GM19351 (cell line): Measurements from ENCODE around the gene FRMD4A.

ENCODE experiments used
- ATAC-seq: cut with Tn5 transposase; IDR thresholded peaks from one replicate; pipeline ENCODE4 v1.9.1; 2021; ENCODE audit warnings: mild to moderate bottlenecking, moderate library complexity; ENCODE audit not compliant: unreplicated experiment

Gene FRMD4A

DNA sequence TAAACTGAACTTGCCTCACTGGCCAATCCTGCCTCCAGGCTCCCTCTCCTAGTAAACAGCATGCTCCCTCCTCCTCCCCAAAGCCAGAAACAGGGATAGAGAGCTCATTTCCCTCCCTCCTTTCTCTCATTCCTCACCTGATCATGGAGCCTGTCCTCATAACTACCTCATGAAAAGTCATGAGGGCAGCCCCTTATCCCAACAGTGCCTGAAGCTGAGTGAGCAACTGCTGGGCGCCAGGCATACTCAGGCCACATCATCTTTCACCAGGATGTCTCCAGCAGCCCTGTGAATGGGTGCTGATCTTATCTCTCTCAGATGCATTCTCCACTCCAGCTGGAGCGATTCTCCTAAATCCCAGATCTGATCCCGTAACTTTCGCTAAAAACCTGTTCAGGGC is 436.8 kb downstream of the FRMD4A start:
- ATAC-seq: no peak

DNA sequence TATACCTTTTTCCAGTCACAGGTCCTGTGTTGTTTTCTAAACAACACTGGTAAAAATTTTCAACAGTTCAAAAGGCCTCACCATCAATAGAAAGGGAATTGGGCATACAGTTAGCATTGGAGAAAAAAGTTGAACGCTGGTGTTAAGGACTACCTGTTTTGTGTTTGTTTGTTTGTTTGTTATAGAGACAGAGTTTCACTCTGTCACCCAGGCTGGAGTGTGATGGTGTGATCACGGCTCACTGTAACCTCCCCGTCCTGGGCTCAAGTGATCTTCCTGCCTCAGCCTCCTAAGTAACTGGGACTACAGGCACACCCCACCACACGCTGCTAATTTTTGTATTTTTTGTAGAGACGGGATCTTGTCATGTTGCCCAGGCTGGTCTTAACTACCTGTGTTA is 437.9 kb downstream of the FRMD4A start:
- ATAC-seq: no peak

DNA sequence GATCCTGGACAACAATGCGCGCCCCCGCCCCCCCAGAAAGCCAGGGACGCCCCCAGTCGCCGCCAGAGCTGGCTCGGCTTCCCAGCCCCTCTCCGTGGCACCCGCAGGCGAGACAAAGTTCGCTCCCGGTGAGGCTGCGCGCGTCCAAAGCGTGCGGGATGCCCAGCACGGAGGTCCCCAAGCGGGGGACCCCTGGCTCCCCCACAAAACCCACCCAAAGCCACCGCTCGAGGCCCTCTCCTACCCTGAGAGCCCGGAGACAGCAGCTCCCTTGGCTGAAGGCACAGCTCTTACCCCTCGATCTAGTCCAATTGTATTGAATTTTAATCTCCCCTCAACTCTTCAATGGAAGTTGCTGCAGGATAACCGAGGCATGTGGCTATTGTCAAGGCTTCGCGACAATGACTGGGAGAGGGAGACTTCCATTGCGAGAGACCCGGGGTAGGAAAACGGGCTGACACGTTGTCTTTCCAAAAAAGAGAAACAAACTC is 438.7 kb downstream of the FRMD4A start:
- no peak for ATAC-seq

DNA sequence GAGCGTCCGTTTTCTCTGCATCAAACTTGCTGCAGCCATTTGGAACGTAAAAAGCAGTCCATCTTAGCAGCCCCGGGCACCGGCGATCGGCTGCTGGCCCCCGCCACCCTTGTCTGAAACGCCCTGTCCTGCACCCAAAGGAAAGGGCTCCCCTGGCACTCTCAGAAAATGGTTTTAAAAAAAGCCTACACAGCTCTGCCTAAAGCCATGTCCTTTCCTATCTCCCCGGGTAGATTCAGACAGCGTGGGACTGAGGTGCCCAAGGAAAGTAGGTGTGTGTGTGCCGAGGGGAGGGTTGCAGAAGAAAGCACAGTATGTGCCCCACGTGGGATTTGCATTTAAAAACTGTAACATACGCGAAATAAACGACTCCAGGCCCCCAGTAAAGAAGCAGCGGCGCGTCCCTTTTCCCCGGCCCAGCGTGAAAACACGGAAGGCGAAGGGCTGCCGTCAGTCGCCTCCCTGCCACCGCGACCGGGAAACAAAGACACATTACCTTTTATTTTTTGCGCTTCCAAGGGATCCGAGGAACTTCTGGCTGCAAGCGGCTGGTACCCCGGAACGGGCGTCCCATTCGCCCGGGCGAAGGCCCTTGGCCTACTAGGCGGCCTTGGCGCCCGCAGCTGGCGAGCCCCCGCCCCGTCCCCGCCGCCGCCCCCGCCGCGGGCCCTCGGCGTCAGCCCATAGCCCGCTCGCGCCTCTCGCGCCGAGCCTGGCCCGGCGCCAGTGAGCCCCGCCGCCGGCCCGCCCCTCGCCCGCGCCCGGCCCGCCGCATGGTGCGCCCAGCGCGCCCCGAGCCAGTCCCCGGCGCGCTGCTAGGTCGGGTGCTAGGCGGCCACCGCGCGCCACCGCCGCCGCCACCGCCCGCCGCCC is 439.4 kb downstream of the FRMD4A start:
- ATAC-seq: peak; percentile 34

DNA sequence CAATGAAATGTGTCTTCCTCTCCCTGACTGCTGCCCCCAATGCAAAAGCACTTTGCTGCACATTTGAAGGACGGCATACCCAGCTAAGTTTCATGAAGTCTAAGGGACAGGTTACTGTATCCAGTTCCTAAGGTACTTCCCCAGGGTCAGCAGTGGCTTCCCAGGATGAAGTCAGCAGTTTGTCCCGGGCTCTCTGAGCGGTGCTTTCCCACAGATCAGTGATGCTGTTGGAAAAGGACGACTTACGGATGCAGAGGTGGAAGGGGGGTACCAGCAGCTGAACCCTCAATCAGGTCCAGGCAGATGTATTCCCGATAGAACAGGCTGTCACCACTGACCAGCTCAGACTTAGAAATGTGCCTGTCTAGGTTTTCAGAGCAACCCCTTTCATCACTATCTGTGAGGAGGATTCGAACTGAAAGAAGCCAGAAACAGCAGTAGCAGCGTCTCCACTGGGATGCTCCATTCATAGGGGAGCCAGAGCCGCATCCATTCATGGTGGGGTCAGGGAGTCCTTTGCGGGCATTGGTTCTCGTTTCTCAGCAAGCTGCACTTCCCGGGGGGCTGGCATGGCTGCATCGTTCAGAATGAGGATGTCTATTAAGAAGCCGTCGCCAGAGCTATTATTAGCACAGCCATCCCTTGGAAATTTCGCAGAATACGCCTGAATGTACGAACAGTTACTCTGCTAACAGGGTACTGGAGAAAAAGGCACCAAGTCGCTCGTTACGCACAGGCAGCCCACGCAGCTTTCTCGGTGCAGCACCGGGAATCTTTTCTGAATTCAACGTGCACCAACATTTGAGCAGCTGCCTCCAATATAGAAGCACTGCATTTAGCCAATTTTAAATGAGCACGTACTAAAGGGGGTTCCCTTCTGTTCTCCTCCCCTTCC is 440.2 kb downstream of the FRMD4A start:
- no peak for ATAC-seq

DNA sequence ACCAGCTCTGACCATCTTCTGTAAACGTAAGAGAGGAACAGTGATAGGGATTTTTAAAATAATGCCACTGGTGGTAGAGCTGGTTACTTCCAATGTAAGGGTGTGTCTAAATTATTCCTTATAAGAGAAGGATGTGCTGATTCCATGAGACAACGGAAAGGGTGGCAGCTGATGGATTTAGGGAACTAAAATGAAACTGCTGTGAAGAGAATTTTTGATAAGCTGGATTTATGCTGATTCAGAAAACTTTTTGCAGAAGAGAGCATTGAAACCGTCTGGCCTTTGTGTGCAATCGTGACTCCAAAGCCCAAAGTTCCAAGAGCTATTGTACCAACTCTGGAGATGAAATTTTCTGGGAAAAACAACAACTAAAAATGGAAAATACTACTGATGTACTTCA is 443.0 kb downstream of the FRMD4A start:
- ATAC-seq: no peak

DNA sequence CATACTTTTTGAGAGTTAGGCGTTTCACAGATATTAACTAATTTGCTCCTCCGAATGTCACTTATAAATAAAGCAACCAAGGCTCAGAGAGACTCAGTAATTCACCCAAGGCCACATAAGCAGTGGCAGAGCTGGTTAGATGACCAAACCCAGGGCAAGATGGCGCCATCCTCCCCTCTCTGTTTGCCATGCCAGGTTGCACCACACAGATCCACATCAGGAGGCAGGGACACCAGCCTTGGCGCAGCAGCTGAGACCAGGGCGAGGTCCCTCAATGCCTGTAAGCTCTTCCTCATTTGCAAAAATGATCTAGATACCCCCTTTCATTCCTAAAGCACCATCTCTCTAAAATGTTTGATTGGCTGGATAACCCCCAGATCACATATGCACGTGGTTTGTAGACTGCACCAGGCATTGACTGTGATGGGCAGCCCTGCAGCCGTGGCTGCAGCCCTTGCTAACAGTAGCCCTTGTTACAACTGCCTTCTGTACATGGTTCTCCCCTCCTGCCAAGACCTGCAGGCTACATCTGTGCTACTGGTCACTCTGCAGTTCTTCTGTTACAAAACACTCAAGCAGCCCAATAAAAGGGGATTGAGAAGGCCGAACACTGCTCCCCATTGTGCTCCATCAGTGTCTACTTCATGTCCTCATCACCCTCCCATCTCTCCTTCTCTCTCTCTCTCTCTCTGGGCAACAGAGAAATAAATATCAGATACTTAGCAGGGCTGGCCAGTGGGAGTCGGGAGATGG is 445.3 kb downstream of the FRMD4A start:
- ATAC-seq: no peak

DNA sequence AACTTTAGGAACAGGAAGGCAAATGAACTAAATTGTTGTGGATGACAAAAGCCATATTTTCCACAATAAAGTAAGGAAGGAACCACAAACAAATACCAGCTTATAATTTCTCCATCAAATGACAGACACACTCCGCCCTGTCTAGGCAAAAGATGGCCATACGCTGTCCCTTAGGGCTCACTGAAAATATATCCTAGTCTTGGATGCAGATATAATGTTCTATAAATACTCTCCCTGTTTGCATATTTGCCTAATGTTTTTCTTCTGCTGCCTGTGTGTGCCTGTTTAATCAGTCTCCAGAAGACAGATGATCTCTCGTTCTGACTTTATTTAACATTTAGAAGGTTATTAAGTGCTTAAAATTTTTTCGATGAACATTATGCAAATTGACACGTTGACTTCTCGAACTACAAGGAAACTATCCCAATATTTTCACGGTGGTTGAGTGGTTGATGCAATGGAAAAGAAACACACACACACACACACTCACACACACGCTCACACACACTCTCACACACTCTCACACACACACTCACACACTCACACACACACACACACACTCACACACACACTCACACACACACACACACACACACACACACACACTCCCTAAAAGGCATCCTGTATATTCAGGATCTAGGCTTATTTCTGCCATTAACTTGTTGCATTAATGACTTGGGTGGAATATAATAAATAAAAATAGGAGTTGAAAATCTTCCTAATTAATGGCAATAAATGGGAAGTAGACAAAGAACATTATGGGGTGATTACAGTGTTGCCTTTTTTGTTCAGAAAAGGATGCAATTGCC is 446.9 kb downstream of the FRMD4A start:
- ATAC-seq: no peak

DNA sequence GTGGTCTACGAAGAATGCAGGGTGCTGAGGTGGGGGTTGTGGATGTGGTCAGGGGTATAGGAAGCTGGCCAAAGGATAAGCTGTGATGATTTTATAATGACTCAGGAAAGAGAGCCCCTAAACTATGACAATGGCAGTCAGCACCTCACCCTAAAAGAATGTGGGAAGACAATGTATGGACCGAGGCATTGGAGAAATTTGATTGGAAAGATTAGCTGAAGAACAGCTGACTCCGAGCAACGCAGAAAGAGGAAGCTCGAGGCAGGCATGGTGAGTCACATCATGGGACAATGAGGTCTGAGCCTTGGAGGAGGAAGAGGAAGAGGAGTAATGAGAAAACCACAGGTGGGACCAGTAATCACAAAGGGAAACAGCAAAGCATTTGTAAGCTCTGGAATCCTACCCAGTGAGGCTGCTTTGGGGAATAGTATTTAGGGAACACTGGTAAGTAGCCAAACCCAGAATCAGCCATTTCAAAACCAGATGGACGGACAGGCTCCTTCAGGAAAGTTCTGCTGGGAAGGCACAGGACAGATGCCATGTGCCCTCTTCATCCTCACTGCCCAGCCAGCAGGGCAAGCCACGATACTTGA is 448.5 kb downstream of the FRMD4A start:
- ATAC-seq: no peak

DNA sequence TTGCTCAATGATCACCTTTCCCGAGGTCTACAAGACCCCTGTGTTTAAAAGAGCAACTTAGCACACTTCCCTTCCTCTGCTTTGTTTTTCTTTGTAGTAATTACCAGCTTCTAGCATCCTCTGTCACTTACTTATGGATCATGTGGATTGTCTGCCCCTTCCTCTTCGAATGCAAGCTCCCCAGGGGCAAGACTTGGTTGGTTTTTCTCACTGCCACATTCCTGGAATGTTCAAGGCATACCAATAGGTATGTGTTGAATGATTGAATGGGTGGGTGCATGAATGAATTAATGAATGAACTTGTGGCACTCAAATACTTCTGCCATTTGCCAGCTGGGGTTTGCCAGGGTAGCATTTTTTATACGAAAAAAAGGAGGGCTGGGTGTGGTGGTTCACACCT is 450.0 kb downstream of the FRMD4A start:
- no peak for ATAC-seq

DNA sequence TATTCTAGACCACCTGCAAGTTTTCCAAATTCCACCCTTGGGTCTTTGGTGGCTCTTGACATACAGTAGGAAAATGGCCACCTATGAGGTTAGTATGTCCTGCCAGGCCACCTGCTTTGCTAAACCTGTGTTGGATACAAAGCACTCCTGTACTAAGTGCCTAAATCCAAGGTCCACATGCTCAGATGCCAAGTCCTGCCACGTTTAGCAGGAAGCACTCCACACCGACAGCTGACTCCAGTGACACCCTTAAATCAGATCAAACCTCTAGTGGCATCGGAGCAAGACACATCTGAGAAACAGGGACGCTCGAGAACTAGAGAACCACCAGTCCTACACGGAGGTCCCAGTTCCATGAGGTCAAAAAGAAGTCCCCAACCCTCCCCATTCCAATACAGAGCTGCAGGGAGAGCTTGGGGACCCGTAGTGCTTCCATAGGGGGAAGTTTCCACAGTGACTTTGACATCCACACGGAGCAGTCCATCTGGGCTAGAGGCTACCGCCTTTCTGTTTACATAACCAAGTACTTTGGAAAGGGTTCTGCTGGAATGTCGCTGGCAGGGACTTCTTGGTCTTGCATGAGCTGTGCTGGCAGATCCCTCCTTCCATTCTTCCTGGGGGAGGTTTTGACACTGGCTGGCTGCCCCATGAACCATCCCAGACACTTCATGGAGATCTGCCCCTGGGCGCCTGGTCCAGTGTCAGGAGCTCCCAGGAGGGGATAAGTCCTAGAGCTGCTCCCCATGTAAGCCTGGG is 453.4 kb downstream of the FRMD4A start:
- no peak for ATAC-seq

DNA sequence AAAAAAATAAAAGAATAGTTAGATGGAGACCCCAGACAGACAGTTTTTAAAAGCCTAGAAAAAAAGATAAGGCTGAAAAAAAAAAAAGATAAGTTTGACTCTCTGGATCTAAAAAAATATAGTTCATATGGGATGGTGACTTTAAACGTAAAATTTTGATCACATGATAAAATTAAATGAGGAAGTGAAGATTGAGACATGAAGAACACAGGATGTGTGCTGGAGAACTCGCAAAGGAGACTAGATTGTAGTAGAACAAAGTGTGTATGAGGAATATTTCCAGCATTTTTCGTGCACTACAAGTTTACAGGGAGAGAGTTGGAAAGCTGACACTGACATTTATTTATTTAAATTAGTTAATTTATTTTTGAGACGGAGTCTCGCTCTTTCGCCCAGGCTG is 457.5 kb downstream of the FRMD4A start:
- no peak for ATAC-seq

DNA sequence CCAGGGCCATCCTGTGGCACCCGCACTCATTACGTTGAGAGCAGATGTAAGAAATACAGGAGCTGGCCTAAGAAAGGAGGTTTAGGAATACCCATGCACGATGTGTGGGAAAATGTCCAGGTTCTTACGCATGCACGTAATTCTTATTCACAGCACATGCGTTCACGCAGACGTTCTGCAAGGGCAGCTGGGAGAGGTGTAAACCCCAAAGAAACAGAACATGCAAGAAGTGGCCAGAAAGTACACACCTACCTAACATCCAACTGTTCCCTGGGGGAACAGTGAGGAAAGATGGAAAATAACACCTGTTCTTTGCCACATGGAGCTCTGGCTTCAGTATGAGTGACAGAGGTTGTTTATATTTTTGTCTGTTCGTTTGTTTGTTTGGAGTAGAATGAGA is 458.3 kb downstream of the FRMD4A start:
- no peak for ATAC-seq

DNA sequence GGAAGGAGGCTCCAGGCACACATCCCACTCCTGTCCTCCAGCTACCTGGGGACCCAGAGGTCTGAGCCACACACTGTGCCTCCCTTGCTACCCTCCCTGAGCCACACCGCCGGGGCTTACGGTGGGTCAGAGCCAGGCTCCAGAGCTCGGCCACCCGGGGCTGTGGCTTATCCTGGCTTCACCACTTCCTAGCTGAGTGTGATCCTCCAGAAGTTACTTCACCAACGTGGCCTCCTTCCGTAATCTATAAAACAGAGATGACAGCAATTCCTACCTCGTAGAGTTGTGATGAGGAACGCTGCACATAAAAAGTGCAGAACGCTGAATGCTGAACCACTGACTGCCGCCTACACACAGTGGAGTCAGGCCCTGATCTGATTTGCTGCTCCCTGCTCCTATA is 458.9 kb downstream of the FRMD4A start:
- no peak for ATAC-seq

DNA sequence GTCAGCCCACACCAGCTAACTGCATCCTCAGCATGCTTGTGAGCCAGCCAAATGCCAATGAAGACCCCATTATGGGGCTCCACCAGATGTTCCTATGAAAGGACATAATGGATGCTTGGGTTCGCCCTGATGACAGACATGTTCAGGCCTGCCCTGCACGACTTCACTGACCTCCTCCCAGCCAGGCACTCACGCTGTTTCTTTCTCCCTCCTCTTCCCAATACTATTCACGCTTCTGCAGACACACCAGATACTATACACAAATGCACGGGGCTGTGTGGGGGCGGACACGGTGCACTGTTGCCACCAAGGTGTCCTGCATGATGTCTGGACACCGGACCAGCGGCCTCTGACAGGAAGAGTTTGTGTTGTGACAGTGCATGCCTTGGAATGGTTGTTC is 459.7 kb downstream of the FRMD4A start:
- no peak for ATAC-seq

DNA sequence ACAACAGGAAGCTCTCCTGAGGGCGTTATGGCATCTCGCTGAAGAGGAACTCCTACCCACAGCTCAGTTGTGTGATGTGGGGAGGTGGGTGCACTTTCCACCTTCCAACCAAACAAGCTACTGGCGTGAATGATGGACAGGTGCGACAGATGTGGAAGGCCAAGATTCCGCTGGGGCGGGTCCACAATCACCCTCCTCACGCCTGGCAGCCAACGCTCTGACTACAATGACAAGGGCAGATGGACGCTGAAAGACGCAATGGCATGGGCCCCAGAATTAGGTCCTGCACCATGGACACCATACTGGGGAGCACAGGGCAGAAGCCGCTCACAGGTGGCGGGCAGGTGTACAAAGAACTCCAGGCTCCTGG is 461.4 kb downstream of the FRMD4A start:
- ATAC-seq: no peak

DNA sequence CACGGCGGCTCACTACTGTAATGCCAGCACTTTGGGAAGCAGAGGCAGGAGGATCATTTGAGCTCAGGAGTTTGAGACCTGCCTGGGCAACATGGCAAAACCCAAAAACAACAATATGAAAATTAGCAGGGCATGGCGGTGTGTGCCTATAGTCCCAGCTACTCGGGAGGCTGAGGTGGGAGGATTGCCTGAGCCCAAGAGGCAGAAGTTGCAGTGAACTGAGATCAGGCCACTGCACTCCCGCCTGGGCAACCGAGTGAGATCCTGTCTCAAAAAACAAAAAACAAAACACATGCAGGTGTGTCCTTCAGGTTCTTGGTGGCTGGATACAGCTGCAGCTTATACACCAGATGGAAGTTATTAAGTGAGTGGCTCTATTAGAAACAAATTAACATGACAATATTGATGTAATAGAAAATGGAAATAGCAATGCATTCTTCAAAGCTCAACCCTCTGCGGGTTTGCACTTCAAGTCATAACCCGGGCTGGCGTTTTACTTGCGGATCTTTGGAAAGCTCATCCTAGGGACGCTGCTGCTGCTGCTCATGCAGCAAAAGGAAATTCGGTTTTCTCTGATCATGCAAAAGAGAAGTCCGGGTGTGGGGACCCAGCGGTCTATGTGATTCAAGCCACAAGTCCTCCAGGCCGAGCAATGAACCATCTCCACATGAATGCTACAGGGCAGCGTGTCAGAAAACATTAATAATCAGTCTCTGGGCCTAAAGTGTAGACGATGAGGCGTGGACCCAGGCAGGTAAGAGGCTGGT is 462.0 kb downstream of the FRMD4A start:
- ATAC-seq: no peak

DNA sequence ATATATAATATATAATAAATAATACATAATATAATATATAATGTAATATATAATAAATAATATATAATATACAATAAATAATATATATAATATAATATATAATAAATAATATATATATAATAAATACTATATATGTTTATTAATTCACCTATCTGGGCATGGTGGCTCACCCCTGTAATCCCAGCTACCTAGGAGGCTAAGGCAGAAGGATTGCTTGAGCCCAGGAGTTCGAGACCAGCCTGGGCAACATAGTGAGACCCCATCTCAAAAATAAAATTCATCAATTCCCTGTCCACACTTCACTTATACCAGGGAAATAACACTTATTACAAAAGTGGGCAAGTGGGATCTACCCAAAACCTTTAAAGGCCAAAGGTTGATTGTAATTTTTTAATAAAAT is 462.9 kb downstream of the FRMD4A start:
- no peak for ATAC-seq
